ENCODE data around the gene CUBN.

The CUBN gene

DNA sequence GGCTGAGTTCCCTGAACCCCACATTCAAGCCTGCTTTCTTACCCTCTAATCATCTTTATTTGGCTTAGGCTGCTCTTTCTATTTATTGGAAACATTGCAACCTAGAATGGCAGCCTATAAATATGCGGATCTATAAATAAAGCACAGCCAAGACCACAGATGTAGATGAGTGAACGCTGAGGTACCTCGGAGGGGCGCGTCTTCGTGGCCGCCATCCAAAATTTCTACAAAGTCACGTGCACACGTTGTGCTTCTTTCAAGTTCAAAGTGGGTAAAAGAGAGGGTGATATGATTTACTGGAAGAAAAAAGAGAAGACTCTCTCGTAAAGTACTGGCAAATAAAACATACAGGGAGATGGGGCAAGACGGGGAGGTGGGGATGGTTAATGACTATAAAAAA is 179.8 kb downstream of the CUBN start:
- no peaks in the 10 kb centered on the region for H3K27me3 ChIP-seq (replicated peaks in 2 of 5; ENCODE audit: control insufficient read depth in 4 of 5, insufficient read depth in 5 of 5, low read length in 4 of 5)
- no peak overlapping the region for H3K27ac ChIP-seq (ENCODE audit: insufficient read depth in 1 of 2, low read depth in 1 of 2, low read length in 2 of 2, poor library complexity in 1 of 2, severe bottlenecking in 2 of 2)
- CTCF ChIA-PET = no interaction called here
- no peaks in the 10 kb centered on the region for H3K36me3 ChIP-seq (ENCODE audit: control insufficient read depth in 4 of 4, insufficient read depth in 4 of 4, low read length in 3 of 4)
- H3K9me3 ChIP-seq (ENCODE audit: control extremely low read depth in 1 of 5, control insufficient read depth in 4 of 5, insufficient read depth in 2 of 5, low read depth in 1 of 5, low read length in 4 of 5) = no peaks in the 10 kb centered on the region
- no peak overlapping the region for H3K4me3 ChIP-seq (ENCODE audit: control insufficient read depth in 1 of 7, extremely low read depth in 1 of 7, insufficient read depth in 4 of 7, low read depth in 2 of 7, low read length in 6 of 7)
- 94% methylated on average over 8 of the region's 11 CpGs for WGBS (ENCODE audit: insufficient coverage)
- POLR2A ChIA-PET = no interaction called here
- H3K4me1 ChIP-seq (ENCODE audit: control extremely low read depth in 1 of 4, control insufficient read depth in 4 of 4, insufficient read depth in 4 of 4, low read length in 3 of 4) = peaks cover 10 to 27% (median 17%) of the 10 kb centered on the region in 4 experiments
- DNase-seq = no peak

DNA sequence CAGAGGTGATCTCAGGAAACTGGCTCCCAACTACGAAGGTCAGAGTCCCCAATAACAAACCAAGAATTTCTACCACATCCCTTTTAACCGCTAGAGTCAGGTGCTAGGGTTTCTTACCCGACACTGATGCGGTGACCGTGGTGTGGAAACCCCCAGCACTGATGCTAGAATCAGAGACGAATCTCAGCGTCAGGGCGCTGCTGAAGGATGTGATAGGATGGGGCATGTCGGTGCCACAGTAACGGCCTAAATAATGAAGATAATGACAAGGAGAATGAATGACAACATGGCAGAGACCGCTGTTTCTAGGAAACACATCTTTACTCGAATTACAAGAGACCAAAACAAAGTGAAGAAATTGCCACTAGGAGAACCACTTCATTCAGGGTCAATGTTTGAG is 181.2 kb downstream of the CUBN start:
- no peaks in the 10 kb centered on the region for H3K36me3 ChIP-seq (ENCODE audit: control insufficient read depth in 4 of 4, insufficient read depth in 4 of 4, low read length in 3 of 4)
- DNase-seq = peak in 2 of 3 donors; percentile 30 to 35
- H3K27me3 ChIP-seq (replicated peaks in 2 of 5; ENCODE audit: control insufficient read depth in 4 of 5, insufficient read depth in 5 of 5, low read length in 4 of 5) = no peaks in the 10 kb centered on the region
- ChIA-PET POLR2A (no interaction called here), CTCF (interaction anchor here (1.1 kb wide), 1 partner anchor 17 kb away, joined by 3 read pairs; no protein-coding TSS in a partner anchor)
- 99% methylated on average over 8 of the region's 12 CpGs for WGBS (ENCODE audit: insufficient coverage)
- H3K4me3 ChIP-seq (ENCODE audit: control insufficient read depth in 1 of 7, extremely low read depth in 1 of 7, insufficient read depth in 4 of 7, low read depth in 2 of 7, low read length in 6 of 7) = no peak overlapping the region
- no peaks in the 10 kb centered on the region for H3K9me3 ChIP-seq (ENCODE audit: control extremely low read depth in 1 of 5, control insufficient read depth in 4 of 5, insufficient read depth in 2 of 5, low read depth in 1 of 5, low read length in 4 of 5)
- H3K27ac ChIP-seq (ENCODE audit: insufficient read depth in 1 of 2, low read depth in 1 of 2, low read length in 2 of 2, poor library complexity in 1 of 2, severe bottlenecking in 2 of 2) = no peak overlapping the region
- peaks cover 10 to 29% (median 18%) of the 10 kb centered on the region in 4 experiments for H3K4me1 ChIP-seq (ENCODE audit: control extremely low read depth in 1 of 4, control insufficient read depth in 4 of 4, insufficient read depth in 4 of 4, low read length in 3 of 4)

DNA sequence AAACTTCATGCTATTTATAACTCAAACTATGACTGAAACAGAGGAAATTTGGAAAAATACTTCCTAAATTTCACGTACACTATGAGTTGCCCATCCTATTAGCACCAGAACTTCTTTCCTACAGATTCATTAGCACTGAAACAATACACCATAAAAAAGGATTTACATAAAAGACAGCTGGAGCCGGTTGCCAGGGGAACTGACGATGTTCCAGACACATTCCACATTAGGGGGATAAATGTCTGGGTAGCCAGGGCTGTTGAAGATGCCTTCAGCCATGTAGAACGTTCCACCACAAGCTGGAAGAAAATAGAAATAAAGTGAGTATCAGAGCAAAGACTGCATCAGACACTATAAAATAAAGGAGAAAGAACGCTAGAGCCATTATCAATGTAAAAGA is 182.5 kb downstream of the CUBN start:
- no peaks in the 10 kb centered on the region for H3K9me3 ChIP-seq (ENCODE audit: control extremely low read depth in 1 of 5, control insufficient read depth in 4 of 5, insufficient read depth in 2 of 5, low read depth in 1 of 5, low read length in 4 of 5)
- ChIA-PET CTCF (no interaction called here), POLR2A (no interaction called here)
- no peak for DNase-seq
- H3K27me3 ChIP-seq (replicated peaks in 2 of 5; ENCODE audit: control insufficient read depth in 4 of 5, insufficient read depth in 5 of 5, low read length in 4 of 5) = no peaks in the 10 kb centered on the region
- no peak overlapping the region for H3K4me3 ChIP-seq (ENCODE audit: control insufficient read depth in 1 of 7, extremely low read depth in 1 of 7, insufficient read depth in 4 of 7, low read depth in 2 of 7, low read length in 6 of 7)
- H3K36me3 ChIP-seq (ENCODE audit: control insufficient read depth in 4 of 4, insufficient read depth in 4 of 4, low read length in 3 of 4) = no peaks in the 10 kb centered on the region
- H3K27ac ChIP-seq (ENCODE audit: insufficient read depth in 1 of 2, low read depth in 1 of 2, low read length in 2 of 2, poor library complexity in 1 of 2, severe bottlenecking in 2 of 2) = no peak overlapping the region
- peaks cover 8 to 17% (median 10%) of the 10 kb centered on the region in 4 experiments for H3K4me1 ChIP-seq (ENCODE audit: control extremely low read depth in 1 of 4, control insufficient read depth in 4 of 4, insufficient read depth in 4 of 4, low read length in 3 of 4)
- WGBS (ENCODE audit: insufficient coverage) = 90% methylated on average over 3 of the region's 5 CpGs

DNA sequence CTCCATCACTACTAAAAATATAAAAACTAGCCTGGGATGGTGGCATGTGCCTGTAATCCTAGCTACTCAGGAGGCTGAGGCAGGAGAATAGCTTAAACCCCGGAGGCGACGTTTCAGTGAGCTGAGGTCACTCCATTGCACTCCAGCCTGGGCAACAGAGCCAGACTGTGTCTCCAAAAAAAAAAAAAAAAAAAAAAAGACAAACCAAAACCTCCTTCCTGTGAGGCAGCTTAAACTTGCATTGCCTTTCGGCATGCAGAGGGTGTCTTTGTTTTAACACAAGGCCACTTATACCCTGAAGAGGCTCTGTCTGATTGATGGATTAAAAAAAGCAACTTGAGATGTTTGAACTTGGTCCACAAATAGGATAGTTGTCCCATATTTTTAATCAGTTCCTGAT is 184.0 kb downstream of the CUBN start:
- no peaks in the 10 kb centered on the region for H3K27me3 ChIP-seq (replicated peaks in 2 of 5; ENCODE audit: control insufficient read depth in 4 of 5, insufficient read depth in 5 of 5, low read length in 4 of 5)
- CTCF ChIA-PET = interaction anchor here (1.4 kb wide), 1 partner anchor 27 kb away, joined by 4 read pairs; no protein-coding TSS in a partner anchor
- H3K9me3 ChIP-seq (ENCODE audit: control extremely low read depth in 1 of 5, control insufficient read depth in 4 of 5, insufficient read depth in 2 of 5, low read depth in 1 of 5, low read length in 4 of 5) = no peaks in the 10 kb centered on the region
- H3K4me3 ChIP-seq (ENCODE audit: control insufficient read depth in 1 of 7, extremely low read depth in 1 of 7, insufficient read depth in 4 of 7, low read depth in 2 of 7, low read length in 6 of 7) = no peak overlapping the region
- POLR2A ChIA-PET = interaction anchor here (0.6 kb wide), 1 partner anchor 23 kb away, joined by 4 read pairs; no protein-coding TSS in a partner anchor
- H3K36me3 ChIP-seq (ENCODE audit: control insufficient read depth in 4 of 4, insufficient read depth in 4 of 4, low read length in 3 of 4) = no peaks in the 10 kb centered on the region
- no CpG with 5 or more reads among the region's 4 CpGs for WGBS (ENCODE audit: insufficient coverage)
- no peak for DNase-seq
- H3K4me1 ChIP-seq (ENCODE audit: control extremely low read depth in 1 of 4, control insufficient read depth in 4 of 4, insufficient read depth in 4 of 4, low read length in 3 of 4) = peaks cover 0 to 6% (median 3%) of the 10 kb centered on the region in 4 experiments
- H3K27ac ChIP-seq (ENCODE audit: insufficient read depth in 1 of 2, low read depth in 1 of 2, low read length in 2 of 2, poor library complexity in 1 of 2, severe bottlenecking in 2 of 2) = no peak overlapping the region

DNA sequence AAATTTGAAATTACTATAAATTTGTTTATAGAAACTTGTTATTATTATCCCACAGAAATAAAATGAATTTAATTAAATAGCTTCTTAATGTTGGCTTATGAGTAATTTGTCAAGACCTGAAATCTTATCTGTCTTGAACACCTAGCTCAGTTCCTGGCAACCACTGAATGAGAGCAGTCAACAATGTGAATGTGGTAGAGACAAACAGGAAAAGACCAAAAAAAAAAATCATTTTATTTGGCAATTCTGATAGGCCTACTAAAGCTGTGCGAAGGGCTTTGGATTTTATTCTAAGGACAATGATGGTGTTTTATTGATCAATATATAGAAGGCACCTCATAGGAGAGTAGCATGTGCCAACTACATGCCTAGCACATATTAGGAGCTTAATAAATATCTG is 184.6 kb downstream of the CUBN start:
- ChIA-PET CTCF (interaction anchor here (0.9 to 1.4 kb wide), 3 partner anchors 28 to 54 kb away, joined by 3 to 4 read pairs (median 3); no protein-coding TSS in a partner anchor), POLR2A (interaction anchor here (0.6 kb wide), 1 partner anchor 22 kb away, joined by 4 read pairs; no protein-coding TSS in a partner anchor)
- Histone ChIP-seq H3K9me3 (ENCODE audit: control extremely low read depth in 1 of 5, control insufficient read depth in 4 of 5, insufficient read depth in 2 of 5, low read depth in 1 of 5, low read length in 4 of 5) (no peaks in the 10 kb centered on the region), H3K4me1 (ENCODE audit: control extremely low read depth in 1 of 4, control insufficient read depth in 4 of 4, insufficient read depth in 4 of 4, low read length in 3 of 4) (peaks cover 0 to 6% (median 2%) of the 10 kb centered on the region in 4 experiments), H3K36me3 (ENCODE audit: control insufficient read depth in 4 of 4, insufficient read depth in 4 of 4, low read length in 3 of 4) (no peaks in the 10 kb centered on the region), H3K4me3 (ENCODE audit: control insufficient read depth in 1 of 7, extremely low read depth in 1 of 7, insufficient read depth in 4 of 7, low read depth in 2 of 7, low read length in 6 of 7) (no peak overlapping the region), H3K27ac (ENCODE audit: insufficient read depth in 1 of 2, low read depth in 1 of 2, low read length in 2 of 2, poor library complexity in 1 of 2, severe bottlenecking in 2 of 2) (no peak overlapping the region), H3K27me3 (replicated peaks in 2 of 5; ENCODE audit: control insufficient read depth in 4 of 5, insufficient read depth in 5 of 5, low read length in 4 of 5) (no peaks in the 10 kb centered on the region)
- WGBS (ENCODE audit: insufficient coverage) = no CpG with 5 or more reads among the region's 1 CpG
- peak; percentile 17 to 75 (median 60) for DNase-seq

DNA sequence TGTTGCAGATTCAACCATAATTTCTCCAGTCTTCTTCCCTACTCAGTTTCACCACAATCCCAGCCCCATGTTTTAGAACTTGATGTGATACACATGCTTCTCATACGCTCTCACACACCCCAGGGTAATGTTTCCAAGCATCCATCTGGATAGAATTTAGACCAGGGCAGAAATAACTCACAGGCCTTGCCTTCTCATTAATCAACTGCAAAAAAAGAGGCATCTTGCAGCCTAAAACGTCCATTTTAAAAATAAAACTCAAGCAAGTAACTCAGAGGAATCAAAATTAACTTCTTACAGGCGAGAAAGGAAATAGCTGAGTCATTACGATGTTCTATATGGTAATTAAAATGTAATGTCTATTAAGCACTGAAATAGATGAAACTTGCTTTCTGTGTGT is 185.2 kb downstream of the CUBN start:
- peak in 1 of 3 donors; percentile 10 for DNase-seq
- H3K27ac ChIP-seq (ENCODE audit: insufficient read depth in 1 of 2, low read depth in 1 of 2, low read length in 2 of 2, poor library complexity in 1 of 2, severe bottlenecking in 2 of 2) = no peak overlapping the region
- POLR2A ChIA-PET = no interaction called here
- CTCF ChIA-PET = interaction anchor here (0.9 to 1.4 kb wide), 3 partner anchors 28 to 55 kb away, joined by 3 to 4 read pairs (median 3); no protein-coding TSS in a partner anchor
- no peak overlapping the region for H3K4me3 ChIP-seq (ENCODE audit: control insufficient read depth in 1 of 7, extremely low read depth in 1 of 7, insufficient read depth in 4 of 7, low read depth in 2 of 7, low read length in 6 of 7)
- H3K4me1 ChIP-seq (ENCODE audit: control extremely low read depth in 1 of 4, control insufficient read depth in 4 of 4, insufficient read depth in 4 of 4, low read length in 3 of 4) = peaks cover 0 to 6% (median 2%) of the 10 kb centered on the region in 4 experiments
- WGBS (ENCODE audit: insufficient coverage) = 100% methylated on average over 1 of the region's 4 CpGs
- no peaks in the 10 kb centered on the region for H3K9me3 ChIP-seq (ENCODE audit: control extremely low read depth in 1 of 5, control insufficient read depth in 4 of 5, insufficient read depth in 2 of 5, low read depth in 1 of 5, low read length in 4 of 5)
- no peaks in the 10 kb centered on the region for H3K27me3 ChIP-seq (replicated peaks in 2 of 5; ENCODE audit: control insufficient read depth in 4 of 5, insufficient read depth in 5 of 5, low read length in 4 of 5)
- no peaks in the 10 kb centered on the region for H3K36me3 ChIP-seq (ENCODE audit: control insufficient read depth in 4 of 4, insufficient read depth in 4 of 4, low read length in 3 of 4)

DNA sequence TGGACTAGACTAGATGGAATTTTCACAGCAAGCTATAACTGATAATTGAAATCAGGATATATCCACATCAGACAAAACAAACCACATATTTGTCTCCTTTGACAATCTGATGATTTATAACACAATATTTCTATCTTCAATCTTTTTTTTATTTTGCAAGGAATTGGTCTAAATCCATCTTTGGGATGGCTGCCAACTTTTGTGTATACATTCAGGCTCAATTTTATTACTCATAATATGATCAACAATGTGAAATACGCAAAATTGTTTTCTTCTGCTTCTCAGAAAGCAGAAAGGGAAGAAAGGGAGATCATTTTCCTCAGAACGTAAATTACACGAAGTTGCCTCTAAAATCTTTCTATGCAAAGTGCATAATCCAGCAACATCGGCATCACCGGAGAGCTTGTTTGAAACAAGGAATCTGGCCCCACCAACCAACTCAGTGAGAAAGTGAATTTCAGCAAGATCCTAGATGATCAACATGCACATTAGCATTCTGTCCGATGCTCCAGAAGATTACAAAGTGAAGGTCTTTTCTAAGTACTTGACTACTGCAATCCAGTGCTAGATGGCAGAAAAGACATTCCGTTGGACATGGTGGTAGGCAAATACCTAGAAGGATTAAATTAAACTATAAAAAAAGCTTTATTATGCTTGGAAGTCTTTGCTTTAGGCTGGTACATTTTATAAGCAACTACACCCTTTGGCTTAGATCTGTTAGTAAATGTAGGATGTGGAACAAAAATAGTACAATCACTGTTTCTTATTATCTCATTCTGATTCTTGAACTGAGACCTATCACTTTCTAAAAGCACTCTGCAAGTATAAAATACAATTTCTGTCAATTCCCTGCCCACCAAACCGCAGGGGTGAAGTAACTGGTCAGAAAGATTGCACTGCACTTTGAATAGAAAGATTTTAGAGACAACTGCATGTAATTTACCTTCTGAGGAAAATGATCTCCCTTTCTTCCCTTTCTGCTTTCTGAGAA is 186.0 kb downstream of the CUBN start:
- no peak overlapping the region for H3K27ac ChIP-seq (ENCODE audit: insufficient read depth in 1 of 2, low read depth in 1 of 2, low read length in 2 of 2, poor library complexity in 1 of 2, severe bottlenecking in 2 of 2)
- H3K4me1 ChIP-seq (ENCODE audit: control extremely low read depth in 1 of 4, control insufficient read depth in 4 of 4, insufficient read depth in 4 of 4, low read length in 3 of 4) = peaks cover 0 to 6% (median 2%) of the 10 kb centered on the region in 4 experiments
- H3K4me3 ChIP-seq (ENCODE audit: control insufficient read depth in 1 of 7, extremely low read depth in 1 of 7, insufficient read depth in 4 of 7, low read depth in 2 of 7, low read length in 6 of 7) = no peak overlapping the region
- POLR2A ChIA-PET = no interaction called here
- H3K27me3 ChIP-seq (replicated peaks in 2 of 5; ENCODE audit: control insufficient read depth in 4 of 5, insufficient read depth in 5 of 5, low read length in 4 of 5) = no peaks in the 10 kb centered on the region
- no peak for DNase-seq
- no peaks in the 10 kb centered on the region for H3K9me3 ChIP-seq (ENCODE audit: control extremely low read depth in 1 of 5, control insufficient read depth in 4 of 5, insufficient read depth in 2 of 5, low read depth in 1 of 5, low read length in 4 of 5)
- 98% methylated on average over 6 of the region's 8 CpGs for WGBS (ENCODE audit: insufficient coverage)
- CTCF ChIA-PET = no interaction called here
- no peaks in the 10 kb centered on the region for H3K36me3 ChIP-seq (ENCODE audit: control insufficient read depth in 4 of 4, insufficient read depth in 4 of 4, low read length in 3 of 4)

Data from common myeloid progenitor, CD34-positive (primary cell).